IPS-15b (cell line): ENCODE data around the gene B4GALT7.
A peak's percentile ranks its signal among the peaks of the same experiment; 100 is the strongest.
"Not testable (repeated sequence)": the region's sequence is repeated elsewhere in the genome, so short reads cannot be mapped to it uniquely, and the experiment has no call there.

Experiments
- H3K27me3 ChIP-seq: one replicate; pipeline ENCODE4 v1.6.1; 2013; ENCODE audit warnings: low read length; ENCODE audit not compliant: control insufficient read depth, insufficient read depth
- H3K36me3 ChIP-seq: one replicate; pipeline ENCODE4 v1.6.1; 2013; ENCODE audit warnings: low read length; ENCODE audit not compliant: control insufficient read depth, insufficient read depth
- H3K4me1 ChIP-seq: one replicate; pipeline ENCODE4 v1.6.1; 2013; ENCODE audit warnings: mild to moderate bottlenecking, low read length; ENCODE audit not compliant: control insufficient read depth, insufficient read depth
- H3K4me3 ChIP-seq: one replicate; pipeline ENCODE4 v1.5.1; 2013; ENCODE audit warnings: low read depth, low read length
- H3K9ac ChIP-seq: one replicate; pipeline ENCODE4 v1.6.1; 2013; ENCODE audit warnings: low read depth, mild to moderate bottlenecking, low read length
- H3K9me3 ChIP-seq: one replicate; pipeline ENCODE4 v1.6.1; 2013; ENCODE audit warnings: mild to moderate bottlenecking, low read length; ENCODE audit not compliant: control insufficient read depth, insufficient read depth

Gene B4GALT7, protein sequence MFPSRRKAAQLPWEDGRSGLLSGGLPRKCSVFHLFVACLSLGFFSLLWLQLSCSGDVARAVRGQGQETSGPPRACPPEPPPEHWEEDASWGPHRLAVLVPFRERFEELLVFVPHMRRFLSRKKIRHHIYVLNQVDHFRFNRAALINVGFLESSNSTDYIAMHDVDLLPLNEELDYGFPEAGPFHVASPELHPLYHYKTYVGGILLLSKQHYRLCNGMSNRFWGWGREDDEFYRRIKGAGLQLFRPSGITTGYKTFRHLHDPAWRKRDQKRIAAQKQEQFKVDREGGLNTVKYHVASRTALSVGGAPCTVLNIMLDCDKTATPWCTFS

DNA sequence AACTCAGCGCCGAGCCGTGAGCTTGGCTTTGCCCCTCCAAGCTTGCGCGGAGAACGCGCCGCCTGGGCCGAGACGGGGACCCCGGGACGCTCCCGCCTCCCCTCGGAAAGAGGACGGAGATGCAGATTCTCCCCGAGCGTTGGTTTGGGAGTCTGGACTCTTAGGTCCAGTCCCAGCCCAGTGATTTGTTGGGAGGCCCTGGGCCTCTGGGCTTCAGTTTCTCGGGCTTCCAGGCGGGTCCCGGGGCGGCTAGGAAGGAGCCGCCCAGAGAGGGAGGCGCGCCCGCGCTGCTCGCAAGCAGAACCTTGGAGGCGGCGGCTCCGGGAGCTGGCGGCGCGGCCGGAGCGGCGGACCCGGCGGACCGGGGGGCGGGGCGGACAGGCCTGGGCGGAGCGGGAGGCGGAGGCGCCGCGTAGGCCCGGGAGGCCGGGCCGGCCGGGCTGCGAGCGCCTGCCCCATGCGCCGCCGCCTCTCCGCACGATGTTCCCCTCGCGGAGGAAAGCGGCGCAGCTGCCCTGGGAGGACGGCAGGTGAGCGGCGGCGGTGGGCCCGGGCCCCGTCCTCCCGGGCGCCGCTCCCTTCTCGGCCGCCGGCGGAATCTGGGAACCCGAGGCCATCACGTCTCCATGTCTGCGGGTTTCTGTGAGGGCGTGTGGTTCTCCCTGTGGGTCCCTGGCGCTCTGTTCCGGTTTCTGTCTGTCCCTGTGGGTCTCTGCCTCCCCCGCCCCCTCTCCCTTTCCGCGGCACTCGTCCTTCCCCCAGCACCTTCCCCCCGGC lies at the start of gene B4GALT7:
B4GALT7 (plus strand) TSS at position 402 of the 777 bp plus-strand sequence; CDS start at position 481, 79 bp downstream.
- H3K27me3 ChIP-seq = peaks cover 3% of the 10 kb centered on the region
- H3K9ac ChIP-seq = peak within 1 kb of the TSS; percentile 55

DNA sequence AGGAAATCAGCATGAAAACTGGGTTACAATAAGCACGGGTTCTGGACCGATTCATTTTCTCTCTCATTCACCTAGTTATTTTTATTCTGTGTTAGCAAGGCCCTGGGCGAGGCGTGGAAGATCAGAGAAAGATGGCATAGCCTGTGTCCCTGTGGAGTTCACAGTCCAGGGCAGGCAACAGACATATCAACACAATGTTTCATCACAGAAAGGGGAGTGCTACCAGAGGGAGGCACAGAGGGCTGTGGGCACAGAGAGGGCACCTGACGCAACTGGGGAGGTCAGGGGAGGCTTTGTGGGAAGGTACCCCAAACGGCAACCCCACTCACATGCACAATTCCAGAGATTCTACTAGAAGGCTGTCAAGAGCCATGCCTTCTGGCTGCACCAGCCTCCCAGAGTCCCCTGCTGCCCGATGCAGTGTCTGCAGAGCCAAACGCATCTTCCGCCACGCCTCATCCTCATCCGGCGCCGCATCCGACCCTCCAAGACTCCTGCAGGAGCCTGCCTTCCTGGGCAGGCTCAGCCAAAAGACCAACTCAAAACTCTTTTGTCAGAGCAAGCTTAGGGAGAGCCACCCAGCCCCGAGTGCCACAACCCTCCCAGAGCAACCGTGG lies 47.0 kb upstream of the B4GALT7 start:
- Histone ChIP-seq H3K9ac (peak overlapping the region; percentile 57), H3K27me3 (no peaks in the 10 kb centered on the region), H3K4me3 (peak overlapping the region; percentile 80), H3K36me3 (no peaks in the 10 kb centered on the region), H3K9me3 (no peaks in the 10 kb centered on the region), H3K4me1 (peaks cover 7% of the 10 kb centered on the region)

More for the DNA sequence above, at the start of gene B4GALT7:
- H3K4me3 ChIP-seq = peak within 1 kb of the TSS; percentile 51
- no peaks in the 10 kb centered on the region for H3K4me1 ChIP-seq
- peaks cover 12% of the 10 kb centered on the region for H3K36me3 ChIP-seq
- H3K9me3 ChIP-seq = no peaks in the 10 kb centered on the region

- Histone ChIP-seq H3K9me3 (no peaks in the 10 kb centered on the region), H3K4me3 (peak overlapping the region; percentile 80), H3K4me1 (peaks cover 7% of the 10 kb centered on the region), H3K36me3 (no peaks in the 10 kb centered on the region), H3K9ac (peak overlapping the region; percentile 57), H3K27me3 (no peaks in the 10 kb centered on the region)
Measured at GRCh38 chr5:177553671-177554429, 46.1 kb upstream of the B4GALT7 start.

DNA sequence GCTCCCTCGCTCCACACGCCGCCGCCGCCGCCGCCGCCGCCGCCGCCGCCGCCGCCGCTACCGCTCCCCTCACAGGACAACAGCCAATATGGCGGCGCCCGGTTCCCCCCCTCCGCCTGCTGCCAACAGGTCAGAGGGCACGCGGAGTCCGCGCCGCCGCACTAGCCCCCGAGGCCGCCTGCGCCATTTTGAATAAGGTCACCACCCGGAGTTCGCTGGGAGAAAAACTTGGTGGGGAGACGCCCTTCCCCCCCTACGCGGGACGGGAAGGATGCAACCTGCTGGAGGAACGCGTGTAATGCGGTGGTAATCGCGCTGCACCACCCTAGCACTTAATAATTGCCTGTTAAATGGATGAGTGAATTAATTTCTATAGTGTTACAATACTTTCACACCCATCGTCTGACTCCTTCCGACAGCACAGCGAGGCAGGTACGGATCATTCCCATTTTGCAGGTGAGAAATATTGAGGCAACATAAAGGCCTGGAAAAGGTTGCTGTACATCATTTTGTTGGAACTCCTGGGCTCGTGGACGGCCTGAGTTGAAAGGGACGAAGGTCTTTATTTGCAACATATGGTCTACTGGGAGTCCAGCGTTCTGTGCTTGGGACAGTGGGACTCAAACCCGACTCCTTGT lies 45.3 kb upstream of the B4GALT7 start, which contains the start of gene FAM193B:
FAM193B (minus strand) TSS at position 90 of the 638 bp plus-strand sequence. CDS start 105 bp downstream, outside the sequence.
- Histone ChIP-seq H3K9me3 (no peaks in the 10 kb centered on the region), H3K4me1 (peaks cover 7% of the 10 kb centered on the region), H3K36me3 (no peaks in the 10 kb centered on the region), H3K9ac (peak within 1 kb of the TSS; percentile 57), H3K27me3 (no peaks in the 10 kb centered on the region), H3K4me3 (peak within 1 kb of the TSS; percentile 80)

GRCh38 chr5:177555228-177555627 lies 44.7 kb upstream of the B4GALT7 start:
- H3K36me3 ChIP-seq = no peaks in the 10 kb centered on the region
- H3K9ac ChIP-seq = no peak overlapping the region
- H3K9me3 ChIP-seq = no peaks in the 10 kb centered on the region
- H3K27me3 ChIP-seq = no peaks in the 10 kb centered on the region
- peaks cover 7% of the 10 kb centered on the region for H3K4me1 ChIP-seq
- no peak overlapping the region for H3K4me3 ChIP-seq

DNA sequence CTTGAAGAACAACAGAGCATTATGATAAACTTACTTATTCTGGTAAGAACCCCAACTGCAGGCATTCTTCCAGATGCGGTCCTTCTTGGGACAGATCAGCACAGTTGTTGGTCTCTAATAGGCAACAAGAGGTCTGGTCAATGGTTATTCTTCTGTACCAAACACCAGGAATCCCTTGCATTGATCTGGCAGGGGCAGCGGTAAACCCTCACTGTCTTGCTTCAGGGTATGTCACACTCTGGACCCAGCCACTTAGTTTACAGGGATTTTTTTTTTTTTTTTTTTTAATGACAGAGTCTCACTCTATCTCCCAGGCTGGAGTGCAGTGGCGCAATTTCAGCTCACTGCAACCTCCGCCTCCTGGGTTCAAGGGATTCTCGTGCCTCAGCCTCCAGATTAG lies 44.3 kb upstream of the B4GALT7 start:
- H3K9ac ChIP-seq = no peak overlapping the region
- no peaks in the 10 kb centered on the region for H3K27me3 ChIP-seq
- H3K4me3 ChIP-seq = no peak overlapping the region
- peaks cover 7% of the 10 kb centered on the region for H3K4me1 ChIP-seq
- H3K9me3 ChIP-seq = no peaks in the 10 kb centered on the region
- no peaks in the 10 kb centered on the region for H3K36me3 ChIP-seq

- no peaks in the 10 kb centered on the region for H3K9me3 ChIP-seq
- no peaks in the 10 kb centered on the region for H3K27me3 ChIP-seq
- H3K4me1 ChIP-seq = peaks cover 7% of the 10 kb centered on the region
- no peak overlapping the region for H3K9ac ChIP-seq
- H3K4me3 ChIP-seq = no peak overlapping the region
- H3K36me3 ChIP-seq = no peaks in the 10 kb centered on the region
Measured at GRCh38 chr5:177557041-177557647, 42.8 kb upstream of the B4GALT7 start.

- H3K9me3 ChIP-seq = no peaks in the 10 kb centered on the region
- H3K9ac ChIP-seq = no peak overlapping the region
- no peaks in the 10 kb centered on the region for H3K36me3 ChIP-seq
- no peaks in the 10 kb centered on the region for H3K27me3 ChIP-seq
- peaks cover 7% of the 10 kb centered on the region for H3K4me1 ChIP-seq
- no peak overlapping the region for H3K4me3 ChIP-seq
Measured at GRCh38 chr5:177557796-177558195, 42.1 kb upstream of the B4GALT7 start.

GRCh38 chr5:177559446-177559941 lies 40.4 kb upstream of the B4GALT7 start:
- H3K4me1 ChIP-seq, H3K27me3 ChIP-seq, H3K4me3 ChIP-seq, H3K9me3 ChIP-seq, H3K36me3 ChIP-seq, H3K9ac ChIP-seq: not testable (repeated sequence)

GRCh38 chr5:177565046-177565445 lies 34.9 kb upstream of the B4GALT7 start:
- Histone ChIP-seq H3K4me3 (no peak overlapping the region), H3K9me3 (no peaks in the 10 kb centered on the region), H3K9ac (no peak overlapping the region), H3K27me3 (no peaks in the 10 kb centered on the region), H3K36me3 (no peaks in the 10 kb centered on the region), H3K4me1 (no peaks in the 10 kb centered on the region)
